HG02884 (cell line): ENCODE data around the gene PSORS1C1.
"Not testable (repeated sequence)": the region's sequence is repeated elsewhere in the genome, so short reads cannot be mapped to it uniquely, and the experiment has no call there.

Experiments
- ATAC-seq: cut with Tn5 transposase; IDR thresholded peaks from one replicate; pipeline ENCODE4 v1.9.1; 2021; ENCODE audit warnings: mild to moderate bottlenecking, moderate library complexity; ENCODE audit not compliant: unreplicated experiment

Gene PSORS1C1

GRCh38 chr6:31174378-31174777 is 59.8 kb downstream of the PSORS1C1 start:
- ATAC-seq: no peak

DNA sequence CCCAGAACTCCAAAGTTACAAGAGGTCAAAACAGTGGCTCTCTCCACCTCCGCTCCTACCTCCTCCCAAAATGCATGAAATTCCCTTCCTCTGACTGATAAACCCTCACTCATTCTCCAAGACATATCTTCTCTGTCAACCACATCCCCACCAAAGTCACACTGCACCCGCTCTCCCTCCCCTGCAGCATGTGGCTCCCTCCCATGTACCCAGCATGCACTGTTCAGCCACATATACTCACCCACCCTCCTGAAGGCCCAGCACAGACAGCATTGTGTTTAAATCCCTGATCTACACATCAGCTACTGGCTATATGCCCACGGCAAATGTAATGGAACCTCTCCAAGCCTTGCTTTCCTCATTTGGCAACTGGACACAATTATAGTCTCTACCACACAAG is 61.4 kb downstream of the PSORS1C1 start:
- ATAC-seq: no peak

GRCh38 chr6:31178143-31179041 is 63.8 kb downstream of the PSORS1C1 start:
- ATAC-seq: no peak

- ATAC-seq: no peak
Observed at GRCh38 chr6:31179042-31179386, 64.4 kb downstream of the PSORS1C1 start.

DNA sequence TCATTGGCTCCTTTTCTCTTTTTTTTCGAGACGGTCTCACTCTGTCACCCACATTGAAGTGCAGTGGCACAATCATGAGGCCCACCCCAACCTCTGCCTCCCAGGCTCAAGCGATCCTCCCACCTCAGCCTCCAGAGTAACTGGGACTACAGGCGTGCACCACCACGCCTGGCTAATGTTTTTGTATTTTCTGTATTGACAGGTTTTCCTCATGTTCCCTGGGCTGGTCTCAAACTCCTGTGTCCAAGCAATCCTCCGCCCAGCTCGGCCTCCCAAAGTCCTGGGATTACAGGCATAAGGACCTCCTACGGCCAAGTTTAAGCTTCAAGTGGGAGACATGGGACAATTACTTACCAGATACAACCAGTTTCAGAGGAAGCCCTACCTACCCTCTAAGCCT is 65.3 kb downstream of the PSORS1C1 start:
- no peak for ATAC-seq

DNA sequence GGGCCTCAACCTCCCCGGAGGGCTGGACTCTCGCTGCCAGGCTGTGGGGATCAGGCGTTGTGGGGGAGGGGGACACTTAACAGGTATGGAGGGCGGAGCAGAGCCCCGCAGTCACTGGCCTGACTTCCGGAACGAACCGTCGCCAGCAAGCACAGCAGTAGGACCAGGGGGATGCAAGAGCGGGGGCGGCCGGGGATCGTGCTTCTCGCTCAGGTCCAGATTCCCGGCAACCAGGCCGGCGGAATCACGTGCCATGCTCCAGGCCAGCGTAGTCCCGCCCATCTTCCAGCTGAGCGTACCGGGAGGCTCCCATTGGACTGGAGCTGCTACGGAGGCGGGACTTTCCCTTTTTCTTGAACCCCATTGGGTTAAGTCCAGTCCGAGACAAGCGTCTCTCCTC is 65.9 kb downstream of the PSORS1C1 start:
- no peak for ATAC-seq

GRCh38 chr6:31183287-31183686 is 68.7 kb downstream of the PSORS1C1 start:
- ATAC-seq: not testable (repeated sequence)

- ATAC-seq: not testable (repeated sequence)
Observed at GRCh38 chr6:31183859-31184258, 69.3 kb downstream of the PSORS1C1 start.

DNA sequence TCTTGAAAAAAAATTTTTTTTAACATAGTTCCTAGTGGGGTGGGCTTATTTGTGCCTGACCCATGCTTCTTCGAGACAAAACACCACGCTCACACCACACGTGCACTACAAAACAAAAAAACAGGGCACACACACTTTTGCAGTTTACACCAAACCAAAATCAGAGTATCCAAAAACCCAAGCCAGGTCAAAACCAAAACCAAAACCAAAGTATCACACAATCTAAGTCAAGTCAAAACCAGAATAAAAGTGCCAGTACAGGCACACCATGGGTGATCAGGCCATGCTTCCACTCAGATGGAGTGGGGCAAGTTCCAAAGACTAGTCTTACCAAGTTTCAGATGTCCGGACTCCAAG is 71.1 kb downstream of the PSORS1C1 start:
- ATAC-seq: not testable (repeated sequence)

DNA sequence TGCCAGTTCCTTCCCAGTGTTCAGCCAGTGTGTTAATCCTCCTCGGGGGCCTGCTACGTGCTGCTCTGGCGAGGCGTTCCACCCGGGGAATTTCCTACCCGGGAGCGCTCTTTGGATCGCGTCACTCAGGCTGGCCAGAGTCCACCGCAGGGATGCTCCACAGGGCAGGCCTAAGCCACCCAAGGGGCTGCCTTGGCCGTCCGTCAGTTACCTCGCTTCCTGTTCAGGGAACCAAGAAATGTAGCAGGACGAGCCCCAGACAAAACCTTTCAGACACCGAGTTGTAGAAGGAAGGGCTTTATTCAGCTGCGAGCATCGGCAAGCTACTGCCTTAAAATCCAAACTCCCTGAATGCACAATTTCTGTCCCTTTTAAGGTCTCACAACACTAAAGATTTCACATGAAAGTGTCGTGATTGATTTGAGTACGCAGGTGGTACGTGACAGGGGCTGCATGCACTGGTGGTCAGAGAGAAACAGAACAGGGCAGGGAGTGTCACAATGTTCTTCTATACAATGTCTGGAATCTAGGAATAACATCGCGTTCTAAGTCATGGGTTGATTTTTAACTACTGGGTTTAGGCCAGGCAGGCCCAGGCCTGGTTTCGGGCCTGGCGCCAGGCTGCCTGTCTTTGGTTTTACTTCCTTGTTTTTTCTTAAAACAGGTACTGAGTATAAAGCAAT is 71.6 kb downstream of the PSORS1C1 start:
- ATAC-seq: no peak

DNA sequence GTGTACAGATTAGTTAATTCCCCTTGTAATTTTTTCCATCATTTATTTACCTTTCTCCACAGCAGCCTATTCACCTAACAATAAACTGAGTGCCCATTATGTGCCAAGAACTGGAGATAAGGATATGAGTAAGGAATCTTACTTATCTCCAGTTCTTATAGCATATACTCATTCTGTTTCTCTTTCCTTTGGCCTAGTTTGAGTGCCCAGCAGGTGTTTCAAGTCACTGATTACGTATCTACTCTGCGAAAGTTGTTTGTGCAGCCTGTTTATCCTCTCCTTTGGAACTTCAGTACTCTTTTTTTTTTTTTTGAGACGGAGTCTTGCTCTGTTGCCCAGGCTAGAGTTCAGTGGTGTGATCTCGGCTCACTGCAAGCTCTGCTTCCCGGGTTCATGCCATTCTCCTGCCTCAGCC is 73.2 kb downstream of the PSORS1C1 start:
- no peak for ATAC-seq

GRCh38 chr6:31189223-31189622 is 74.6 kb downstream of the PSORS1C1 start:
- ATAC-seq: not testable (repeated sequence)
